Fibroblast of villous mesenchyme (primary cell): ENCODE results near the gene URM1. TPM values are rescaled to one million over a fixed set of nuclear protein-coding genes. Genes with fewer than 3 reads are reported as not detected.

Source experiments
- DNase-seq: peaks from one replicate; pipeline ENCODE4 v3.0.0-alpha.2; 2010; ENCODE audit warnings: low read depth
- H3K4me3 ChIP-seq: 2 replicates; pipeline ENCODE4 v1.5.1; 2011; ENCODE audit warnings: low read depth, mild to moderate bottlenecking, low read length
- total RNA-seq: library from RNA; depleted of rRNA; stranded (reverse); fragments of >200 nt; gene quantifications from 2 replicates; pipeline ENCODE4 v1.2.3, GENCODE V29; 2012
- TF ChIP-seq, protein P1 (sequence below): IDR thresholded peaks from 2 replicates; pipeline ENCODE4 v1.5.1; 2012; ENCODE audit warnings: low read depth, mild to moderate bottlenecking, low read length; ENCODE audit not compliant: insufficient read depth

The URM1 gene
- total RNA-seq, 1 donor, result 29.8 TPM

DNA sequence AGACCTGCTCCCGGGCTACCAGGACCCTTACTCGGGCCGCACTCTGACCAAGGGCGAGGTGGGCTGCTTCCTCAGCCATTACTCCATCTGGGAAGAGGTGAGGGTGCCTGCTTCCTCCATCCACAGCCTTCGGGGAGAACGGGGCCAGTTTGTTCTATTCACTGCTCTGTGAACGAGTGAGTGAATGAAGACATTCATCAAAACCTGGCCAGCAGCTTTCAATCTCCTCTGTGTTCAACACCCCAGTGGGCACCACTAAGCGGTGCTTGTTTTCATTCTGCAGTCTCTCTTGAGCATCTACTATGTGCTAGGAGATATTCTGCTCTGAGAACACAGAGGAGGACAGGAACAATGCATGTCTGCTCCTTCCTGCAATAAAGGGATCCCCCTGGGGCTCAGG, 60.0 kb downstream of the URM1 start:
- no peak overlapping the region for H3K4me3 ChIP-seq
- DNase-seq, result no peak
- TF ChIP-seq, protein P1, sequence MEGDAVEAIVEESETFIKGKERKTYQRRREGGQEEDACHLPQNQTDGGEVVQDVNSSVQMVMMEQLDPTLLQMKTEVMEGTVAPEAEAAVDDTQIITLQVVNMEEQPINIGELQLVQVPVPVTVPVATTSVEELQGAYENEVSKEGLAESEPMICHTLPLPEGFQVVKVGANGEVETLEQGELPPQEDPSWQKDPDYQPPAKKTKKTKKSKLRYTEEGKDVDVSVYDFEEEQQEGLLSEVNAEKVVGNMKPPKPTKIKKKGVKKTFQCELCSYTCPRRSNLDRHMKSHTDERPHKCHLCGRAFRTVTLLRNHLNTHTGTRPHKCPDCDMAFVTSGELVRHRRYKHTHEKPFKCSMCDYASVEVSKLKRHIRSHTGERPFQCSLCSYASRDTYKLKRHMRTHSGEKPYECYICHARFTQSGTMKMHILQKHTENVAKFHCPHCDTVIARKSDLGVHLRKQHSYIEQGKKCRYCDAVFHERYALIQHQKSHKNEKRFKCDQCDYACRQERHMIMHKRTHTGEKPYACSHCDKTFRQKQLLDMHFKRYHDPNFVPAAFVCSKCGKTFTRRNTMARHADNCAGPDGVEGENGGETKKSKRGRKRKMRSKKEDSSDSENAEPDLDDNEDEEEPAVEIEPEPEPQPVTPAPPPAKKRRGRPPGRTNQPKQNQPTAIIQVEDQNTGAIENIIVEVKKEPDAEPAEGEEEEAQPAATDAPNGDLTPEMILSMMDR, result no peak

DNA sequence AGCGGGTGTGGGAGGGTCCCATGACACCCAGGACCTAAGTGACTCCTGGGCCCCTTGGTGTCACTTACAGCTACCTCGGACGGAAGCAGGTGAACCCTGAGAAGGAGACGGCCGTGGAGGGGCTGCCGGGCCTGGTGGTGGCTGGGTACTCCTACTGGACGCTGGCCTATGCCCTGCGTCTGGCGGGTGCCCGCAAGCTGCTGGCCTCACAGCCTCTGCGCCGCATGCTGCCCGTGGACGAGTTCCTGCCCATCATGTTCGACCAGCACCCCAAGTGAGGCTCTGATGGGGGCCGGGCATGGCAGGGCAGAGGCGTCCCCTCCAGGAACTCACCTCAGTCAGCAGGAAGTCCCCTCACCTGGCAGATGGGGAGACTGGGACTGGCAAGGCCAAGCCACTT, 63.2 kb downstream of the URM1 start:
- TF ChIP-seq, protein P1, result no peak
- H3K4me3 ChIP-seq, result no peak overlapping the region
- DNase-seq, result no peak

DNA sequence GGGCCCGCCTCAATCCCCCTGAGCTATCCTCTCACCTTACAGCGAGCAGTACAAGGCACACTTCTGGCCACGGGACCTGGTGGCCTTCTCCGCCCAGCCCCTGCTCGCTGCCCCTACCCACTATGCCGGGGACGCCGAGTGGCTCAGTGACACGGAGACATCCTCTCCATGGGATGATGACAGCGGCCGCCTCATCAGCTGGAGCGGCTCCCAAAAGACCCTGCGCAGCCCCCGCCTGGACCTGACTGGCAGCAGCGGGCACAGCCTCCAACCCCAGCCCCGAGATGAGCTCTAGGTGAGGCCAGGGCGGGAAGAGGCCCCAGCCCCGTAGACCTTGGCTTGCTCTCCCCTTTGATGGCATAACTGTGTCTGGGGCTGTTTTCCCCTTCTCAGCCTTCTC, 64.4 kb downstream of the URM1 start:
- TF ChIP-seq, protein P1, result no peak
- no peak for DNase-seq
- H3K4me3 ChIP-seq, result no peak overlapping the region

DNA sequence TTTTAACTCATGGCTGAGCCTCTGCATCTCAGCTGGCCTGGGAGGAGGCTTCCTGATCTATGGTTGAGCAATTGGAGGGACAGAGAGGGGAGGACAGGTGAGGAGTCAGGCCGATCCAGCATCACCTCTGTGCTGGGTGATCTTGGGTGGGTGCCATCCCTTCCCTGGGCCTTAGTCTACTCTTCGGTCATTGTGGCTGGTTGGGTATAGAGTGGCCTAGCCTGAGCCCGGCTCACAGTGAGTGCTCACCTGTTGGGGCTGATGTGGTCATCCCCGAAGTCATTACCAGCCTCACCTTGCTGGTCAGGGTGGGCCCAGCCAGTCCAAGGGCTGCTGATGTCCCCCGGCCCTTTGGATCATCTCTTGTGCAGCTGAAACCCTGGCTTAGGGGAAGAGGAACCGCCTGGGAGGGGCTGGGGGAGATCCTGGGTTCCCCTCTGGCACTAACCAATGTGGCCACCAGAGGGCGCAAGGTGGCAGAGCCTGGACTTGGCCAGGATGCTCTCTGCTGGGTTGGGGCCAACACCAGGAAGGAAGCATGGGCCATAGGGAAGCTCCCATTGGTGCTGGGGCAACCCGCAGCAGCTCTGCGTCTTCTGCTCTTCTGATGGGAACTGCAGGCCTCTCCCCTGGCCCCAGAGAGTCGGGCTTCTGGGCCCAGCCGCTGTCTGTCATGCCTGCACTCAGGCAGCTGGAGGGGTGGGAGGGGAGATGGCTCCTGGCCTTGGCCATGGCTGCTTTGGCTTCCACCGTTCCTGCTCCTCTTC, 67.4 kb downstream of the URM1 start:
- no peak overlapping the region for H3K4me3 ChIP-seq
- DNase-seq, result peak; percentile 77
- TF ChIP-seq, protein P1, result peak; percentile 87

DNA sequence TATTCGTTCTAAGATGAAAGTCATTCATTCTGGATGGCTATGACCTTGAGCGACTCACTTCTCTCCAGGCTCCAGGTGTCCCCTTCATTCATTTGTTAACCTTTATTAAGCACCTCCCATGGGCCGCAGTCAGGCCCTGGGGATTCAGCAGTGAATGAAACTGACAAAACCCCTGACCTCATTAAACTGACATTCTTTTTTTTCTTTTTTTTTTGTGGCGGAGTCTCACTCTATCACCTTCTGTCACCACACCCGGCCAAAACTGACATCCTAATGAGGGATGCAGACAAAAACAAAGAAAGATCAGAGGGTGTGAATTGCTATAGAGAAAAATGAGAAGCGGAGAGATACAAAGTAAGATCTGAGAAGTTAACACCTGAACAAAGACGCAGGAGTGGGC, 68.1 kb downstream of the URM1 start:
- DNase-seq, result no peak
- TF ChIP-seq, protein P1, result no peak
- no peak overlapping the region for H3K4me3 ChIP-seq

Other genes with a start within 250 kb of the URM1 start
- 43.6 and 58.6 TPM in 2 replicates for gene PTGES2, start 243.6 kb upstream of the URM1 start, total RNA-seq
- not detected in 2 replicates for gene LCN2, start 221.9 kb upstream of the URM1 start, total RNA-seq
- 19.4 and 30.3 TPM in 2 replicates for gene BBLN, start 211.1 kb upstream of the URM1 start, total RNA-seq
- 34.1 and 35.4 TPM in 2 replicates for gene CIZ1, start 179.8 kb upstream of the URM1 start, total RNA-seq
- gene DNM1, start 168.0 kb upstream of the URM1 start, total RNA-seq, result 15.5 and 36.1 TPM in 2 replicates
- gene GOLGA2, start 95.4 kb upstream of the URM1 start, total RNA-seq, result 114 and 116 TPM in 2 replicates
- gene SWI5, start 95.1 kb upstream of the URM1 start, total RNA-seq, result 26.7 and 31.1 TPM in 2 replicates
- 17.7 and 20.6 TPM in 2 replicates for gene TRUB2, start 48.9 kb upstream of the URM1 start, total RNA-seq
- gene COQ4, start 48.5 kb upstream of the URM1 start, total RNA-seq, result 22.0 and 32.5 TPM in 2 replicates
- 21.3 and 22.9 TPM in 2 replicates for gene SLC27A4, start 30.8 kb upstream of the URM1 start, total RNA-seq
- 80.2 and 86.8 TPM in 2 replicates for gene CERCAM, start 49.5 kb downstream of the URM1 start, total RNA-seq
- gene ODF2, start 84.6 kb downstream of the URM1 start, total RNA-seq, result 33.5 and 44.5 TPM in 2 replicates
- 21.3 and 35.0 TPM in 2 replicates for gene GLE1, start 133.3 kb downstream of the URM1 start, total RNA-seq
- gene SPTAN1, start 181.2 kb downstream of the URM1 start, total RNA-seq, result 477 and 501 TPM in 2 replicates